K562 (cell line): ENCODE results near the gene GARRE1. TPM values are rescaled to one million over a fixed set of nuclear protein-coding genes. Genes with fewer than 3 reads are reported as not detected.

Source experiments
- ATAC-seq: fragments of 200-7000 bp; cut with Tn5 transposase; 3 replicates; pipeline ENCODE4 v1.9.1; 2020; ENCODE audit warnings: moderate library complexity
- BruUV-seq: library from RNA; stranded (reverse); fragments of 400-500 nt; replicated peaks from 2 replicates; lab custom pipeline; 2021; lab: Mats Ljungman, UMichigan
- CTCF ChIA-PET: fragments of 300-600 bp; formaldehyde crosslinking; extraction: SDS; loops from one replicate; lab custom pipeline; 2021; ENCODE audit warnings: low intra/inter-chr PET ratio; lab: Yijun Ruan, JAX
- POLR2A ChIA-PET: fragments of 300-600, 350-650 bp; sonication (Branson Sonifier 250); formaldehyde crosslinking; extraction: SDS; loops from one replicate; lab custom pipeline; 2021; ENCODE audit warnings: antibody characterized with exemption, inconsistent platforms; lab: Yijun Ruan, JAX
- DNase-seq, 4 experiments: peaks; one replicate each; pipeline versions ENCODE4 v3.0.0 to v3.0.0-alpha.2; 2011 to 2018; ENCODE audit warnings: low spot score in 3 of 4, mixed read lengths in 3 of 4; ENCODE audit errors: extremely low read depth in 1 of 4
- FAIRE-seq: peaks from 2 replicates; lab custom pipeline; 2011; peaks lifted over from hg19 to GRCh38; lab: Jason Lieb, UNC
- H2AFZ ChIP-seq: 2 replicates; pipeline ENCODE4 v1.6.0; 2011; ENCODE audit warnings: low read depth, low read length, control low read depth, inconsistent platforms
- H3K27ac ChIP-seq: fragments of 200-600 bp; 3 replicates; pipeline ENCODE4 v1.8.0; 2011; ENCODE audit warnings: low read depth, mild to moderate bottlenecking, control low read depth, inconsistent platforms, low read length, moderate library complexity, mixed read lengths; ENCODE audit errors: extremely low read depth
- H3K27me3 ChIP-seq, 2 experiments: fragments of 300-600 bp in 1 of 2; 2 replicates in 1 of 2; 3 replicates in 1 of 2; pipeline versions ENCODE4 v1.6.0 to v1.8.0; 2011; ENCODE audit warnings: inconsistent platforms in 2 of 2, low read length in 2 of 2, mild to moderate bottlenecking in 1 of 2, mixed read lengths in 1 of 2, moderate library complexity in 1 of 2; ENCODE audit not compliant: control insufficient read depth in 2 of 2, insufficient read depth in 2 of 2
- H3K36me3 ChIP-seq: fragments of 300-600 bp; 3 replicates; pipeline ENCODE4 v1.8.0; 2011; ENCODE audit warnings: mild to moderate bottlenecking, low read length, inconsistent platforms; ENCODE audit not compliant: control insufficient read depth, insufficient read depth
- H3K4me1 ChIP-seq, 2 experiments: fragments of 200-600 bp in 1 of 2; replicated peaks in 1 of 2; 2 replicates in 1 of 2; 3 replicates in 1 of 2; pipeline versions ENCODE4 v1.5.1 to v1.8.0; 2011; ENCODE audit warnings: inconsistent platforms in 2 of 2, low read length in 2 of 2, mild to moderate bottlenecking in 1 of 2, mixed read lengths in 1 of 2, moderate library complexity in 1 of 2; ENCODE audit not compliant: control insufficient read depth in 2 of 2, insufficient read depth in 2 of 2
- H3K4me2 ChIP-seq: 2 replicates; pipeline ENCODE4 v1.6.1; 2011; ENCODE audit warnings: low read length, control low read depth, inconsistent platforms, mixed read lengths; ENCODE audit not compliant: insufficient read depth
- H3K4me3 ChIP-seq: fragments of 200-600 bp; sonication (generic), shearing (Covaris generic); 2 replicates; pipeline ENCODE4 v1.5.1; 2016; ENCODE audit warnings: control low read depth, inconsistent platforms
- H3K79me2 ChIP-seq: fragments of 200-600 bp; 3 replicates; pipeline ENCODE4 v1.8.0; 2011; ENCODE audit warnings: low read length, inconsistent platforms; ENCODE audit not compliant: control insufficient read depth, insufficient read depth
- H3K9ac ChIP-seq, 2 experiments: 2 replicates each; pipeline versions ENCODE4 v1.6.0 to v1.6.1; 2011; ENCODE audit warnings: low read depth in 2 of 2, low read length in 2 of 2, control low read depth in 1 of 2, inconsistent platforms in 1 of 2, mild to moderate bottlenecking in 1 of 2, mixed read lengths in 1 of 2; ENCODE audit not compliant: insufficient read depth in 1 of 2
- H3K9me1 ChIP-seq: one replicate; pipeline ENCODE4 v1.6.0; 2011; ENCODE audit warnings: inconsistent platforms, mild to moderate bottlenecking, low read length, moderate library complexity; ENCODE audit not compliant: control insufficient read depth, insufficient read depth
- H3K9me3 ChIP-seq: replicated peaks from 2 replicates; pipeline ENCODE4 v1.5.1; 2011; ENCODE audit warnings: low read depth, low read length, inconsistent platforms; ENCODE audit not compliant: control insufficient read depth, insufficient read depth
- H4K20me1 ChIP-seq: replicated peaks from 2 replicates; pipeline ENCODE4 v1.6.1; 2011; ENCODE audit warnings: low read length, inconsistent platforms, mixed read lengths; ENCODE audit not compliant: control insufficient read depth, insufficient read depth
- CREB5 ChIP-seq: fragments of 250-450 bp; sonication (Bioruptor Pico); IDR thresholded peaks from 2 replicates; pipeline ENCODE4 v1.5.0; 2020; ENCODE audit warnings: mild to moderate bottlenecking
- EP300 ChIP-seq: IDR thresholded peaks from 2 replicates; pipeline ENCODE4 v1.6.1; 2012; ENCODE audit warnings: low read length, improper control_type of control experiment
- MCM3 ChIP-seq: fragments of 450-650 bp; IDR thresholded peaks from 2 replicates; pipeline ENCODE4 v1.6.1; 2016
- MXI1 ChIP-seq: IDR thresholded peaks from 2 replicates; pipeline ENCODE4 v1.6.1; 2011; ENCODE audit warnings: low read depth, mild to moderate bottlenecking, improper control_type of control experiment, low read length
- NR4A1 ChIP-seq, 2 experiments: fragments of 250-450 bp in 1 of 2; fragments of 450-650 bp in 1 of 2; sonication (Bioruptor Pico) in 1 of 2; IDR thresholded peaks; 2 replicates each; pipeline versions ENCODE4 v1.4.0 to v1.6.1; 2016 to 2020; ENCODE audit warnings: mild to moderate bottlenecking in 2 of 2, missing compliant biosample characterization in 1 of 2, missing genetic modification characterization in 1 of 2, moderate library complexity in 1 of 2
- PHB2 ChIP-seq: fragments of 450-650 bp; IDR thresholded peaks from 2 replicates; pipeline ENCODE4 v1.6.1; 2017; ENCODE audit warnings: low read depth
- PML ChIP-seq: IDR thresholded peaks from 2 replicates; pipeline ENCODE4 v1.6.1; 2012; ENCODE audit warnings: low read length, inconsistent platforms
- POLR2A ChIP-seq: fragments of 450-650 bp; conservative IDR thresholded peaks from 2 replicates; pipeline ENCODE4 v1.6.1; 2016
- SMAD3 ChIP-seq: fragments of 450-650 bp; formaldehyde crosslinking; conservative IDR thresholded peaks from 2 replicates; pipeline ENCODE4 v1.4.0; 2020; ENCODE audit warnings: mild to moderate bottlenecking
- SP2 ChIP-seq: IDR thresholded peaks from 2 replicates; pipeline ENCODE4 v1.6.1; 2011; ENCODE audit warnings: mild to moderate bottlenecking, low read depth, low read length, moderate library complexity; ENCODE audit not compliant: poor library complexity, severe bottlenecking; ENCODE audit errors: extremely low read depth
- ZFP1 ChIP-seq: fragments of 450-650 bp; formaldehyde crosslinking; IDR thresholded peaks from 2 replicates; pipeline ENCODE4 v1.4.0; 2020; ENCODE audit warnings: mild to moderate bottlenecking, mixed read lengths
- ZNF124 ChIP-seq: sonication (generic); formaldehyde crosslinking; IDR thresholded peaks from 2 replicates; pipeline ENCODE4 v1.8.1; 2022; ENCODE audit warnings: missing genetic modification reagents
- ZNF232 ChIP-seq: sonication (generic); formaldehyde crosslinking; IDR thresholded peaks from 2 replicates; pipeline ENCODE4 v1.8.0; 2022; ENCODE audit warnings: mild to moderate bottlenecking, missing genetic modification reagents
- ZNF436 ChIP-seq: fragments of 250-450, 450-650 bp; sonication (Bioruptor Pico); formaldehyde crosslinking; IDR thresholded peaks from 2 replicates; pipeline ENCODE4 v1.7.0; 2020; ENCODE audit warnings: mild to moderate bottlenecking
- ZNF449 ChIP-seq: fragments of 250-450 bp; sonication (Bioruptor Pico); IDR thresholded peaks from 2 replicates; pipeline ENCODE4 v1.8.0; 2022; ENCODE audit warnings: moderate library complexity, mild to moderate bottlenecking, inconsistent platforms
- ZNF592 ChIP-seq: fragments of 450-650 bp; IDR thresholded peaks from 2 replicates; pipeline ENCODE4 v1.6.1; 2017; ENCODE audit warnings: antibody characterized with exemption, mild to moderate bottlenecking
- ZSCAN32 ChIP-seq: fragments of 450-650 bp; formaldehyde crosslinking; IDR thresholded peaks from 2 replicates; pipeline ENCODE4 v1.4.0; 2020; ENCODE audit warnings: mild to moderate bottlenecking, moderate library complexity
- WGBS: fragments of 100-300 bp; shearing (Covaris generic); methylation state at CpG from one replicate; pipeline ENCODE4 v1.1.6; 2016; ENCODE audit warnings: low coverage, mixed read lengths; ENCODE audit not compliant: insufficient coverage; ENCODE audit errors: missing lambda C conversion rate; 5-methylcytosine and 5-hydroxymethylcytosine counted together
- in situ Hi-C: fragments of 300-500 bp; cut with MboI; formaldehyde crosslinking; loops from 4 replicates; pipeline ENCODE4 v1.15.0; 2018; ENCODE audit warnings: inconsistent platforms, mixed read lengths
- intact Hi-C: fragments of 100-400 bp; cut with micrococcal nuclease; formaldehyde crosslinking; loops from 2 replicates; pipeline ENCODE4 v1.14.2; 2022
- polyA plus RNA-seq, 8 experiments: library from polyadenylated mRNA; depleted of rRNA in 4 of 8; stranded (reverse) in 5 of 8; unstranded in 3 of 8; fragments of >200 nt; fragmentation: Nextera tagmentation in 2 of 8; fragmentation: Illumina TruSeq in 1 of 8; extraction: Ambion mirVana in 2 of 8; extraction: Trizol in 1 of 8; gene quantifications; 2 replicates each; pipeline versions ENCODE4 v1.2.1 to v1.2.3, GENCODE V29; 2011 to 2014; ENCODE audit warnings: inconsistent platforms in 1 of 8, missing spikeins in 1 of 8
- total RNA-seq, 7 experiments: library from RNA; depleted of rRNA in 6 of 7; stranded (reverse); fragments of >200 nt in 6 of 7; fragmentation: Illumina TruSeq in 2 of 7; extraction: Trizol in 2 of 7; gene quantifications; 2 replicates each; pipeline versions ENCODE4 v1.2.1 to v1.2.3, GENCODE V29; 2011 to 2021; ENCODE audit warnings: low replicate concordance in 1 of 7

The GARRE1 gene
- total and polyA plus RNA-seq, 9 of the 15 experiments (the other 6 are each of a cell fraction or from before 2014, with no cell fraction given), result 1.6 to 12.8 (median 7.5) TPM

- ChIA-PET POLR2A (interaction anchor here (1.8 kb wide), 1 partner anchor 9 kb away, joined by 5 read pairs; no protein-coding TSS in a partner anchor), CTCF (no interaction called here)
- no peaks in the 10 kb centered on the region for H3K79me2 ChIP-seq
- no peak for FAIRE-seq
- peaks cover 0 to 13% of the 10 kb centered on the region in 2 experiments; a peak in 3 of 5 replicates for H3K4me1 ChIP-seq
- no TSS peak for BruUV-seq
- intact Hi-C loops, result no loop called here
- H3K9ac ChIP-seq, result no peak overlapping the region
- H4K20me1 ChIP-seq, result no peaks in the 10 kb centered on the region; the same call in 1 of the 2 replicates
- peaks cover 37% of the 10 kb centered on the region for H3K36me3 ChIP-seq
- TF ChIP-seq SP2 (no peak), ZNF124 (CRISPR knock-in tag) (no peak), ZNF232 (CRISPR knock-in tag) (no peak), CREB5 (no peak), ZSCAN32 (CRISPR knock-in tag) (no peak), ZNF436 (no peak), PHB2 (no peak), MCM3 (no peak), PML (no peak), SMAD3 (CRISPR knock-in tag) (no peak), POLR2A (no peak; the same call in 1 of the 2 replicates), ZFP1 (CRISPR knock-in tag) (no peak), MXI1 (no peak), NR4A1 (CRISPR knock-in tag; IDR thresholded peaks at IDR 0.05) (no peak), NR4A1 (tag; IDR thresholded peaks at IDR 0.05) (no peak), ZNF449 (CRISPR knock-in tag) (no peak), EP300 (no peak), ZNF592 (no peak)
- no peaks in the 10 kb centered on the region for H3K27me3 ChIP-seq
- DNase-seq, result no peak
- in situ Hi-C loops, result no loop called here
- ATAC-seq, result no peak
- H3K27ac ChIP-seq, result no peak overlapping the region
- WGBS, result 75% methylated on average over 4 of the region's 4 CpGs
- no peak overlapping the region for H3K4me2 ChIP-seq
- no peak overlapping the region for H3K4me3 ChIP-seq
- no peak overlapping the region for H2AFZ ChIP-seq
- no peaks in the 10 kb centered on the region for H3K9me1 ChIP-seq
- no peaks in the 10 kb centered on the region for H3K9me3 ChIP-seq
Observed at GRCh38 chr19:34231439-34231838, 22.9 kb upstream of the GARRE1 start.
